K562 (cell line): ENCODE results near the gene DNMT3A. TPM values are rescaled to one million over a fixed set of nuclear protein-coding genes. Genes with fewer than 3 reads are reported as not detected.

Experiments used
- ADNP ChIP-seq: fragments of 200-800 bp; sonication (Bioruptor generic); IDR thresholded peaks from 2 replicates; pipeline ENCODE4 v1.6.1; 2016; ENCODE audit warnings: missing genetic modification characterization, missing compliant biosample characterization
- CBFB ChIP-seq: sonication (generic); formaldehyde crosslinking; IDR thresholded peaks from 2 replicates; pipeline ENCODE4 v1.4.0; 2020; ENCODE audit warnings: mild to moderate bottlenecking, missing genetic modification reagents
- CBX1 ChIP-seq: sonication (generic); IDR thresholded peaks from 2 replicates; pipeline ENCODE4 v1.6.1; 2016; ENCODE audit warnings: antibody characterized with exemption, low read depth, mild to moderate bottlenecking
- EHMT2 ChIP-seq: fragments of 450-650 bp; IDR thresholded peaks from 2 replicates; pipeline ENCODE4 v1.6.1; 2018; ENCODE audit warnings: antibody characterized with exemption
- GABPA ChIP-seq: fragments of 200-800 bp; sonication (Bioruptor generic); conservative IDR thresholded peaks from 2 replicates; pipeline ENCODE4 v1.6.1; 2016; ENCODE audit warnings: low read depth, missing genetic modification characterization, missing compliant biosample characterization
- GATAD2B ChIP-seq: fragments of 450-650 bp; IDR thresholded peaks from 2 replicates; pipeline ENCODE4 v1.6.1; 2017; ENCODE audit warnings: mild to moderate bottlenecking, borderline replicate concordance
- HDAC2 ChIP-seq: fragments of 450-650 bp; IDR thresholded peaks from 2 replicates; pipeline ENCODE4 v1.6.1; 2016; ENCODE audit warnings: mild to moderate bottlenecking
- MAFF ChIP-seq: IDR thresholded peaks from 2 replicates; pipeline ENCODE4 v1.6.1; 2012; ENCODE audit warnings: low read length, improper control_type of control experiment
- NCOA1 ChIP-seq: fragments of 450-650 bp; IDR thresholded peaks from 2 replicates; pipeline ENCODE4 v1.6.1; 2016; ENCODE audit warnings: low read depth
- NR2C2 ChIP-seq, 2 experiments: fragments of 200-800 bp in 1 of 2; sonication (Bioruptor generic) in 1 of 2; sonication (generic) in 1 of 2; formaldehyde crosslinking in 1 of 2; IDR thresholded peaks; 2 replicates each; pipeline versions ENCODE4 v1.6.1 to v1.8.0; 2016 to 2022; ENCODE audit warnings: mild to moderate bottlenecking in 1 of 2, missing compliant biosample characterization in 1 of 2, missing genetic modification characterization in 1 of 2, missing genetic modification reagents in 1 of 2
- RBBP5 ChIP-seq: fragments of 200-600 bp; sonication (generic); IDR thresholded peaks from 2 replicates; pipeline ENCODE4 v1.6.1; 2012; ENCODE audit warnings: borderline replicate concordance, mild to moderate bottlenecking, low read length, control low read depth, inconsistent platforms; ENCODE audit not compliant: insufficient read depth, poor library complexity, severe bottlenecking
- RBM25 ChIP-seq: fragments of 200-400 bp; formaldehyde crosslinking; IDR thresholded peaks from 2 replicates; pipeline ENCODE4 v1.6.1; 2018; ENCODE audit warnings: low read length, low read depth, moderate library complexity; ENCODE audit not compliant: severe bottlenecking
- SIN3A ChIP-seq, 2 experiments: fragments of 150-350 bp in 1 of 2; IDR thresholded peaks; 2 replicates each; pipeline ENCODE4 v1.6.1; 2011 to 2016; ENCODE audit warnings: borderline replicate concordance in 2 of 2, low read depth in 2 of 2, low read length in 2 of 2, mild to moderate bottlenecking in 2 of 2, moderate library complexity in 2 of 2; ENCODE audit not compliant: control insufficient read depth in 1 of 2
- SMC3 ChIP-seq: conservative IDR thresholded peaks from 2 replicates; pipeline ENCODE4 v1.6.1; 2011; ENCODE audit warnings: low read depth, low read length, improper control_type of control experiment; ENCODE audit not compliant: insufficient read depth
- SOX6 ChIP-seq: fragments of 450-650 bp; IDR thresholded peaks from 2 replicates; pipeline ENCODE4 v1.6.1; 2014; ENCODE audit warnings: mild to moderate bottlenecking
- SRSF1 ChIP-seq: fragments of 200-400 bp; formaldehyde crosslinking; IDR thresholded peaks from 2 replicates; pipeline ENCODE4 v1.6.1; 2017; ENCODE audit warnings: mild to moderate bottlenecking, low read depth, low read length, moderate library complexity
- SRSF7 ChIP-seq: fragments of 200-400 bp; formaldehyde crosslinking; optimal IDR thresholded peaks from 2 replicates; pipeline ENCODE3; 2017; ENCODE audit warnings: mild to moderate bottlenecking, low read depth, low read length
- SRSF9 ChIP-seq: fragments of 200-400 bp; formaldehyde crosslinking; IDR thresholded peaks from 2 replicates; pipeline ENCODE4 v1.6.1; 2017; ENCODE audit warnings: low read depth, low read length, borderline replicate concordance
- TSC22D4 ChIP-seq: fragments of 450-650 bp; IDR thresholded peaks from 2 replicates; pipeline ENCODE4 v1.6.1; 2016; ENCODE audit warnings: missing genetic modification characterization, missing biosample characterization, control low read depth
- XRCC5 ChIP-seq: fragments of 200-400 bp; formaldehyde crosslinking; IDR thresholded peaks from 2 replicates; pipeline ENCODE4 v1.6.1; 2017; ENCODE audit warnings: low read depth, mild to moderate bottlenecking, low read length
- ZC3H8 ChIP-seq: fragments of 450-650 bp; IDR thresholded peaks from 2 replicates; pipeline ENCODE4 v1.6.1; 2017
- ZNF274 ChIP-seq: IDR thresholded peaks from 2 replicates; pipeline ENCODE4 v1.6.1; 2011; ENCODE audit warnings: low read depth, mild to moderate bottlenecking, low read length, moderate library complexity, borderline replicate concordance
- polyA plus RNA-seq, 8 experiments: library from polyadenylated mRNA; depleted of rRNA in 4 of 8; stranded (reverse) in 5 of 8; unstranded in 3 of 8; fragments of >200 nt; fragmentation: Nextera tagmentation in 2 of 8; fragmentation: Illumina TruSeq in 1 of 8; extraction: Ambion mirVana in 2 of 8; extraction: Trizol in 1 of 8; gene quantifications; 2 replicates each; pipeline versions ENCODE4 v1.2.1 to v1.2.3, GENCODE V29; 2011 to 2014; ENCODE audit warnings: inconsistent platforms in 1 of 8, missing spikeins in 1 of 8
- total RNA-seq, 7 experiments: library from RNA; depleted of rRNA in 6 of 7; stranded (reverse); fragments of >200 nt in 6 of 7; fragmentation: Illumina TruSeq in 2 of 7; extraction: Trizol in 2 of 7; gene quantifications; 2 replicates each; pipeline versions ENCODE4 v1.2.1 to v1.2.3, GENCODE V29; 2011 to 2021; ENCODE audit warnings: low replicate concordance in 1 of 7
- TF ChIP-seq, protein P1 (sequence below): fragments of 450-650 bp; IDR thresholded peaks from 2 replicates; pipeline ENCODE4 v1.6.1; 2016; ENCODE audit warnings: low read depth, mild to moderate bottlenecking, moderate library complexity
- TF ChIP-seq, protein P2 (sequence below): fragments of 450-650 bp; formaldehyde crosslinking; IDR thresholded peaks from 2 replicates; pipeline ENCODE4 v1.4.0; 2022; ENCODE audit warnings: missing genetic modification characterization

The DNMT3A gene
- total and polyA plus RNA-seq, 9 of the 15 experiments (the other 6 are each of a cell fraction or from before 2014, with no cell fraction given), result 3.0 to 16.0 (median 6.1) TPM

DNA sequence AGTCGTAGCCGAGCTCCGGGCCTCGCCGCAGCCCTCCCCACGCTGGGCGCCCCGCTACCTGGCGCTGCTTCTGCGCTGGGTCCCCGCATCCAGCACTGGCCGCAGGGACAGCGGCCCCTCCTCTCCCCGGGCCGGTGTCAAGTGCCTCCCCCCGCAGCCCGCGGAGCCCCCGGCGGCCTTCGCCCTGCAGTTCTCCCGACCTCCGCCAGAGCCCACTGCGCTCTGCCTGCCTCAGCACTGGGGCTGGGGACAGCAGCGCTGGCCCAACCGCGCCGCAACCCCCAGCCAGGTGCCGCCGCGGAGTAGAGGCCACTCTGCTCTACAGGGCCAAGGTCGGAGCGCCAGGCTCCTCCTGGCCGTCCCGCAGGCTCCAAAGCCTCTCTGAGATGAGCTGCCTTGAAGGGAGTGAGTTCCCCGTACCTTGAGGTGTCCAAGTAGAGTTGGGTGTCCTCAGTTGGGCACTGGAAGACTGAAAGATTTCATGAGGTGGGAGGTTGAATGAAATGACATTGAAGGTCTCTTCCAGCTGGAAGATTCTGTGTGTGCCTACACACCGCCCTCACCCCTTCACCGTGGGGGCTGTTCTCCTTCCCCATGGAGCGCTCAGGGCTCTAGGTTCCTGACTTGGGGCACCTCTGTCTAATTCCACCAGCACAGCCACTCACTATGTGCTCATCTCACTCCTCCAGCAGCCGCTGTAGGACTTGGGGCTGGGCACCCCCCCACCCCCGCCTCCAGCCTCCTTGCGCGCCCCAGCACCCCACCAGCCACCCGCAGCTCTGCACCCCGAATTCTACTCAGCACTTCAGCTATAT, 854 bp upstream of the DNMT3A start (continued):
- TF ChIP-seq, protein P1, sequence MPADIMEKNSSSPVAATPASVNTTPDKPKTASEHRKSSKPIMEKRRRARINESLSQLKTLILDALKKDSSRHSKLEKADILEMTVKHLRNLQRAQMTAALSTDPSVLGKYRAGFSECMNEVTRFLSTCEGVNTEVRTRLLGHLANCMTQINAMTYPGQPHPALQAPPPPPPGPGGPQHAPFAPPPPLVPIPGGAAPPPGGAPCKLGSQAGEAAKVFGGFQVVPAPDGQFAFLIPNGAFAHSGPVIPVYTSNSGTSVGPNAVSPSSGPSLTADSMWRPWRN, result no peak
- no peak for TF ChIP-seq SRSF1
- TF ChIP-seq SIN3A (IDR thresholded peaks at IDR 0.05; ENCODE audit: borderline replicate concordance in 2 of 2, control insufficient read depth in 1 of 2, low read depth in 2 of 2, low read length in 2 of 2), result peak in 1 of 2 experiments; percentile 85; a peak in 1 of 4 replicates
- TF ChIP-seq CBFB (CRISPR knock-in tag), result peak; percentile 65; the same call in 1 of the 2 replicates
- no peak for TF ChIP-seq TSC22D4
- TF ChIP-seq ZNF274, result no peak
- TF ChIP-seq XRCC5, result no peak
- TF ChIP-seq RBBP5, result peak; percentile 0
- TF ChIP-seq CBX1, result no peak
- no peak for TF ChIP-seq SRSF9
- no peak for TF ChIP-seq ZC3H8
- TF ChIP-seq GATAD2B, result peak; percentile 64; the same call in 1 of the 2 replicates
- no peak for TF ChIP-seq GABPA (tag)
- no peak for TF ChIP-seq SRSF7
- TF ChIP-seq NR2C2 (CRISPR knock-in tag; IDR thresholded peaks at IDR 0.05), result peak; percentile 79; the same call in 1 of the 2 replicates
- TF ChIP-seq NR2C2 (tag; IDR thresholded peaks at IDR 0.05), result no peak
- no peak for TF ChIP-seq SOX6
- TF ChIP-seq EHMT2, result peak; percentile 97
- TF ChIP-seq RBM25, result peak; percentile 24
- no peak for TF ChIP-seq HDAC2
- no peak for TF ChIP-seq ADNP (tag)
- TF ChIP-seq, protein P2, sequence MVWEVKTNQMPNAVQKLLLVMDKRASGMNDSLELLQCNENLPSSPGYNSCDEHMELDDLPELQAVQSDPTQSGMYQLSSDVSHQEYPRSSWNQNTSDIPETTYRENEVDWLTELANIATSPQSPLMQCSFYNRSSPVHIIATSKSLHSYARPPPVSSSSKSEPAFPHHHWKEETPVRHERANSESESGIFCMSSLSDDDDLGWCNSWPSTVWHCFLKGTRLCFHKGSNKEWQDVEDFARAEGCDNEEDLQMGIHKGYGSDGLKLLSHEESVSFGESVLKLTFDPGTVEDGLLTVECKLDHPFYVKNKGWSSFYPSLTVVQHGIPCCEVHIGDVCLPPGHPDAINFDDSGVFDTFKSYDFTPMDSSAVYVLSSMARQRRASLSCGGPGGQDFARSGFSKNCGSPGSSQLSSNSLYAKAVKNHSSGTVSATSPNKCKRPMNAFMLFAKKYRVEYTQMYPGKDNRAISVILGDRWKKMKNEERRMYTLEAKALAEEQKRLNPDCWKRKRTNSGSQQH (CRISPR knock-in tag), result no peak
- no peak for TF ChIP-seq MAFF
- TF ChIP-seq NCOA1, result no peak
- no peak for TF ChIP-seq SMC3
